ENCODE measurements around the gene HOXC10.

DNA sequence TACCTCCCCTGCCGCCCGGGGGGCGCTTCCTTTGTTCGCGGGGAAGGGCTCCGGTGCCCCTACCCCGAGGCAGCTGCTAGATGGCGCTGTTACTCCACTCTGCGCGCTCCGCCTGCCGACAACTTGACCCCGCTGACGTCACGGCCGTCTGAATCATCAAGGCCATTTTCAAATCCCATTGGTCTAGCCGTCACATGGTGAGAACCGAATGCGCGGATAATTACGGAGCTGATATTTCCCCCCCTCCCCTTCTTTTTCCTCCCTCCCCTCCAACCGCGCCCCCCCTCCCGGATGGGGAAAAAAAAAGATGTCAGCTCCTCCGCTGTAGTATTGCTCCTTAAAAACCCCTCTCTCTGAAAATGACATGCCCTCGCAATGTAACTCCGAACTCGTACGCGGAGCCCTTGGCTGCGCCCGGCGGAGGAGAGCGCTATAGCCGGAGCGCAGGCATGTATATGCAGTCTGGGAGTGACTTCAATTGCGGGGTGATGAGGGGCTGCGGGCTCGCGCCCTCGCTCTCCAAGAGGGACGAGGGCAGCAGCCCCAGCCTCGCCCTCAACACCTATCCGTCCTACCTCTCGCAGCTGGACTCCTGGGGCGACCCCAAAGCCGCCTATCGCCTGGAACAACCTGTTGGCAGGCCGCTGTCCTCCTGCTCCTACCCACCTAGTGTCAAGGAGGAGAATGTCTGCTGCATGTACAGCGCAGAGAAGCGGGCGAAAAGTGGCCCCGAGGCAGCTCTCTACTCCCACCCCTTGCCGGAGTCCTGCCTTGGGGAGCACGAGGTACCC lies at the start of gene HOXC10:
- TF ChIP-seq CTCF (IDR thresholded peaks at IDR 0.05; ENCODE audit: low read depth, low read length, poor library complexity, severe bottlenecking) (peak; percentile 73), EZH2phosphoT487 (IDR thresholded peaks at IDR 0.05; ENCODE audit: borderline replicate concordance, low read length) (no peak)

Data from DOHH2 (cell line).